ENCODE measurements around the gene MYH15. TPM values are rescaled to one million over a fixed set of nuclear protein-coding genes. Genes with fewer than 3 reads are reported as not detected.
A peak's percentile ranks its signal among the peaks of the same experiment; 100 is the strongest.

Gene MYH15
- total RNA-seq, 1 experiment from 2014 or later, result 1.2 TPM

DNA sequence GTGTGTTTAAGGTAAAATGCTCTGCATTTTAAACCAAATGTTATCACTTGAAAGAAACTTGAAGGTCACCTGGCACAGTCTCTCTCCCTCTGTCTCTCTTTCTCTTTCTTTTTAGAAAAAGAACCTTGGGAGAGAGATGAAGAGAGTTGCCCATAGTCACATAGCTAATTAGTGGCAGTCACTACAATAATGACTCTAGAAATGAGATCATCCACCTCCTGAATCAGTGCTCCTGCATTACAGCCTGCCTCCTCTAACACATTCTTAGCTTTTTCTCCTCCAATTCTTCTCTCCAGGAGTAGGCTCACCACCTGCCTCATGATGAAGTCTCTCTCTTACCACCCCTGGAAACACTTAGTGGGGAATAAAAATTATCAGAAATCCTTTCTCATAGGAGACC, 2.5 kb downstream of the MYH15 start:
- H3K27me3 ChIP-seq (ENCODE audit: control insufficient read depth, insufficient read depth, low read length), result no peaks in the 10 kb centered on the region
- H3K36me3 ChIP-seq (ENCODE audit: control insufficient read depth, insufficient read depth, low read length), result no peaks in the 10 kb centered on the region
- DNase-seq (ENCODE audit: low read depth, low spot score) (no peak), ATAC-seq (no peak)
- H3K4me3 ChIP-seq (ENCODE audit: low read depth in 2 of 2, low read length in 2 of 2), result no peak overlapping the region
- no peaks in the 10 kb centered on the region for H3K9me3 ChIP-seq (ENCODE audit: control insufficient read depth, insufficient read depth, low read depth, low read length)
- BruUV-seq (replicated peaks), result no TSS peak
- H3K27ac ChIP-seq (ENCODE audit: low read length), result no peak overlapping the region
- intact Hi-C loops (cut with micrococcal nuclease; ENCODE audit: unreplicated experiment), result no loop called here
- H3K4me1 ChIP-seq (ENCODE audit: control insufficient read depth, insufficient read depth, low read length), result no peaks in the 10 kb centered on the region
- TF ChIP-seq REST (IDR thresholded peaks at IDR 0.05; ENCODE audit: insufficient read depth in 1 of 2, low read depth in 2 of 2, low read length in 1 of 2) (no peak), CTCF (IDR thresholded peaks at IDR 0.05) (no peak), TCF7L2 (IDR thresholded peaks at IDR 0.05; ENCODE audit: low read depth, low read length) (no peak), SIN3A (IDR thresholded peaks at IDR 0.05; ENCODE audit: borderline replicate concordance, insufficient read depth, low read depth, low read length) (no peak), POLR2AphosphoS5 (IDR thresholded peaks at IDR 0.05; ENCODE audit: low read depth, low read length) (no peak)
- ChIA-PET CTCF (no interaction called here), POLR2A (no interaction called here)
- in situ Hi-C loops (cut with HindIII; ENCODE audit: low pct_unique_long_range_greater_than_20kb, low sequenced_read_pairs), result no loop called here

GRCh38 chr3:108505811-108506210, 4.6 kb downstream of the MYH15 start:
- in situ Hi-C loops (cut with HindIII; ENCODE audit: low pct_unique_long_range_greater_than_20kb, low sequenced_read_pairs) (no loop called here), intact Hi-C loops (cut with micrococcal nuclease; ENCODE audit: unreplicated experiment) (no loop called here)
- BruUV-seq (replicated peaks), result no TSS peak
- H3K27ac ChIP-seq (ENCODE audit: low read length), result no peak overlapping the region
- TF ChIP-seq CTCF (IDR thresholded peaks at IDR 0.05) (peak; percentile 31; the same call in 1 of the 2 replicates), POLR2AphosphoS5 (IDR thresholded peaks at IDR 0.05; ENCODE audit: low read depth, low read length) (no peak)
- no peaks in the 10 kb centered on the region for H3K9me3 ChIP-seq (ENCODE audit: control insufficient read depth, insufficient read depth, low read depth, low read length)
- ChIA-PET POLR2A (interaction anchor here (0.6 kb wide), 1 partner anchor 753 kb away, joined by 4 read pairs; no protein-coding TSS in a partner anchor), CTCF (no interaction called here)
- no peaks in the 10 kb centered on the region for H3K4me1 ChIP-seq (ENCODE audit: control insufficient read depth, insufficient read depth, low read length)
- no peak for ATAC-seq
- no peaks in the 10 kb centered on the region for H3K36me3 ChIP-seq (ENCODE audit: control insufficient read depth, insufficient read depth, low read length)
- DNase-seq (ENCODE audit: low read depth, low spot score), result no peak
- H3K4me3 ChIP-seq (ENCODE audit: low read depth in 2 of 2, low read length in 2 of 2), result no peak overlapping the region
- no peaks in the 10 kb centered on the region for H3K27me3 ChIP-seq (ENCODE audit: control insufficient read depth, insufficient read depth, low read length)

DNA sequence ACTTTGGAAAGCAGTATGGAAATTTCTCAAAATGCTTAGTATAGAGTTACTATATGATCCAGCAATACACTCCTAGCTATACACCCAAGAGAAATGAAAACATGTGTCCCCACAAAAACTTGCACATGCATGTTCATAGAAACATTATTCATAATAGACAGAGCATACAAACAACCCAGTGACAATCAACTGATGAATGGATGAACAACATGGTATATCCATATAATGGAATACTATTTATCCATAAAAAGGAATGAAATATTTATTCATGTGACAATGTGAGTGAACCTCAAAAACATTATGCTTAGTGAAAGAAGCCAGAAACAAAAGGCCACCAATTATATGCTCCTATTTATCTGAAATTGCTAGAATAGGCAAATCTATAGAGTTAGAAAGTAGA, 6.7 kb downstream of the MYH15 start:
- Histone ChIP-seq H3K27me3 (ENCODE audit: control insufficient read depth, insufficient read depth, low read length) (no peaks in the 10 kb centered on the region), H3K4me3 (ENCODE audit: low read depth in 2 of 2, low read length in 2 of 2) (no peak overlapping the region), H3K9me3 (ENCODE audit: control insufficient read depth, insufficient read depth, low read depth, low read length) (no peaks in the 10 kb centered on the region), H3K36me3 (ENCODE audit: control insufficient read depth, insufficient read depth, low read length) (no peaks in the 10 kb centered on the region), H3K4me1 (ENCODE audit: control insufficient read depth, insufficient read depth, low read length) (no peaks in the 10 kb centered on the region), H3K27ac (ENCODE audit: low read length) (no peak overlapping the region)
- TF ChIP-seq CTCF (IDR thresholded peaks at IDR 0.05), result no peak
- TF ChIP-seq POLR2AphosphoS5 (IDR thresholded peaks at IDR 0.05; ENCODE audit: low read depth, low read length), result no peak
- TF ChIP-seq TCF7L2 (IDR thresholded peaks at IDR 0.05; ENCODE audit: low read depth, low read length), result no peak
- TF ChIP-seq REST (IDR thresholded peaks at IDR 0.05; ENCODE audit: insufficient read depth in 1 of 2, low read depth in 2 of 2, low read length in 1 of 2), result no peak
- no peak for TF ChIP-seq SIN3A (IDR thresholded peaks at IDR 0.05; ENCODE audit: borderline replicate concordance, insufficient read depth, low read depth, low read length)
- DNase-seq (ENCODE audit: low read depth, low spot score), result no peak
- POLR2A ChIA-PET, result no interaction called here
- in situ Hi-C loops (cut with HindIII; ENCODE audit: low pct_unique_long_range_greater_than_20kb, low sequenced_read_pairs) (no loop called here), intact Hi-C loops (cut with micrococcal nuclease; ENCODE audit: unreplicated experiment) (no loop called here)
- ATAC-seq, result no peak
- BruUV-seq (replicated peaks), result no TSS peak
- CTCF ChIA-PET, result no interaction called here
